ENCODE data around the gene FFAR4. TPM values are rescaled to one million over a fixed set of nuclear protein-coding genes. Genes with fewer than 3 reads are reported as not detected.
A peak's percentile ranks its signal among the peaks of the same experiment; 100 is the strongest.

Gene FFAR4
- total RNA-seq, 1 experiment from 2014 or later, result not detected

DNA sequence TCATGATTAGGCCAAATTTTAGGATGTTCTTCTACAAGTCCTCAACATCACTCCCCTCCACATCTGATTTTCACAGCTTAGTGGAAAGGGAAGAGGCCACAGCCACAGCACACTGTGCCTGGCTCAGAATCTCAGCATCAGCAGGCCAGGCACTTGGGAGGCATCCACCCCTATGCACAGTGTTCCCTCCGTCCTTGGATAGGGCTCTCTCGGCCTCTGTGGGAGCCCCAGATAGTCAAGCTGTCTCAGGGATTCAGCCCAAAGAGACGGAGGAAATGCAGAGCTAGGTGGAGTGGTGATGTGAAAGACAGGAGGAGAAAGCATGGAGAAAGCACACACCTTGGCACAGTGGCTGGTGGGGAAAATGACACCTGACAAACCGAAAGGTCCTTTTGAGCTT, 33.3 kb downstream of the FFAR4 start:
- Mint-ChIP-seq H3K4me1 (ENCODE audit: insufficient read depth, unreplicated experiment) (peaks cover 5% of the 10 kb centered on the region), H3K27me3 (ENCODE audit: insufficient read depth, unreplicated experiment) (peaks cover 15% of the 10 kb centered on the region), H3K9me3 (ENCODE audit: unreplicated experiment) (no peaks in the 10 kb centered on the region), H3K36me3 (ENCODE audit: insufficient read depth, unreplicated experiment) (no peaks in the 10 kb centered on the region), H3K4me3 (ENCODE audit: unreplicated experiment) (no peak overlapping the region), H3K27ac (ENCODE audit: low read depth, unreplicated experiment) (no peak overlapping the region)
- ChIA-PET POLR2A (no interaction called here), CTCF (interaction anchor here (0.6 to 2.2 kb wide), 3 partner anchors 22 to 764 kb away, joined by 3 to 5 read pairs (median 3); no protein-coding TSS in a partner anchor)
- DNase-seq (ENCODE audit: unreplicated experiment), result no peak
- TF ChIP-seq, protein P1, sequence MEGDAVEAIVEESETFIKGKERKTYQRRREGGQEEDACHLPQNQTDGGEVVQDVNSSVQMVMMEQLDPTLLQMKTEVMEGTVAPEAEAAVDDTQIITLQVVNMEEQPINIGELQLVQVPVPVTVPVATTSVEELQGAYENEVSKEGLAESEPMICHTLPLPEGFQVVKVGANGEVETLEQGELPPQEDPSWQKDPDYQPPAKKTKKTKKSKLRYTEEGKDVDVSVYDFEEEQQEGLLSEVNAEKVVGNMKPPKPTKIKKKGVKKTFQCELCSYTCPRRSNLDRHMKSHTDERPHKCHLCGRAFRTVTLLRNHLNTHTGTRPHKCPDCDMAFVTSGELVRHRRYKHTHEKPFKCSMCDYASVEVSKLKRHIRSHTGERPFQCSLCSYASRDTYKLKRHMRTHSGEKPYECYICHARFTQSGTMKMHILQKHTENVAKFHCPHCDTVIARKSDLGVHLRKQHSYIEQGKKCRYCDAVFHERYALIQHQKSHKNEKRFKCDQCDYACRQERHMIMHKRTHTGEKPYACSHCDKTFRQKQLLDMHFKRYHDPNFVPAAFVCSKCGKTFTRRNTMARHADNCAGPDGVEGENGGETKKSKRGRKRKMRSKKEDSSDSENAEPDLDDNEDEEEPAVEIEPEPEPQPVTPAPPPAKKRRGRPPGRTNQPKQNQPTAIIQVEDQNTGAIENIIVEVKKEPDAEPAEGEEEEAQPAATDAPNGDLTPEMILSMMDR (IDR thresholded peaks at IDR 0.05; ENCODE audit: unreplicated experiment), result no peak
- BruUV-seq (replicated peaks), result no TSS peak
- intact Hi-C loops (cut with micrococcal nuclease), result no loop called here

DNA sequence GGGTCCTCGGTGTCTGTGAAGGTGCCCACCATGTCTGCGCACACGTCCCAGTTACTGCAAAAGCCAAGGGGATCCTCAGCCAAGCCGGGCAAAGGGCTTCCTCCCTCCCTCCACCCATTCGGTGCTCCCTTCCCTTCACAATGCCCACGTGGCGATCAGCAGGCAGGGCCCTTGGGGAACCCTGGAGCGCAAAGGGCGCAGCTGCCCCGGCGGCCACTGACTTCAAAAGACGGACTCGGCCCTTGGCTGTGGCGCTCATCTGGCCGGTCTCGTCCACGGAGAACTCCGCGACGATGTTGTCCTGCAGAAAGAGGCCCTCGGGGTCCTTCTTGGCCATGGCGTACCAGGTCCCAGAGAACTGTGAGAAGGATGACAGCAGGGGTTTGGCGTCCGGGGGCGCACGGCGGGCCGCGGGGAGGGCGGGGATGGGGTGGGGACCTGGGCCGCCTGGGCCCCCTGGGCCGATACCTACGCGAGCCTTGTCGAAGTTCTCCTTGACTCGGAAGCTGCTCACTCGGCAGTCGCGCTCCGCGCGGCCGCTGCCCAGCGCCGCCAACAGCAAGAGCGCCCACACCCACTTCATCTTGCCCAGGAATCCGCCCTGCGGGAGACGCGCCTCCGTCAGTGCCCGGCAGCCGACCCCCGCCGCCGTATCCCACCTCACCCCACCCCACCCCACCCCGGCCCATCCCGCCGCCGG, 34.1 kb downstream of the FFAR4 start:
- no peak overlapping the region for H3K4me3 Mint-ChIP-seq (ENCODE audit: unreplicated experiment)
- TF ChIP-seq, protein P1 (IDR thresholded peaks at IDR 0.05; ENCODE audit: unreplicated experiment), result no peak
- peaks cover 5% of the 10 kb centered on the region for H3K4me1 Mint-ChIP-seq (ENCODE audit: insufficient read depth, unreplicated experiment)
- DNase-seq (ENCODE audit: unreplicated experiment), result no peak
- CTCF ChIA-PET, result interaction anchor here (0.6 to 2.2 kb wide), 2 partner anchors 46 to 763 kb away, joined by 3 to 5 read pairs; no protein-coding TSS in a partner anchor
- H3K36me3 Mint-ChIP-seq (ENCODE audit: insufficient read depth, unreplicated experiment), result no peaks in the 10 kb centered on the region
- POLR2A ChIA-PET, result no interaction called here
- peaks cover 15% of the 10 kb centered on the region for H3K27me3 Mint-ChIP-seq (ENCODE audit: insufficient read depth, unreplicated experiment)
- intact Hi-C loops (cut with micrococcal nuclease), result no loop called here
- BruUV-seq (replicated peaks), result no TSS peak
- H3K9me3 Mint-ChIP-seq (ENCODE audit: unreplicated experiment), result no peaks in the 10 kb centered on the region
- H3K27ac Mint-ChIP-seq (ENCODE audit: low read depth, unreplicated experiment), result no peak overlapping the region

DNA sequence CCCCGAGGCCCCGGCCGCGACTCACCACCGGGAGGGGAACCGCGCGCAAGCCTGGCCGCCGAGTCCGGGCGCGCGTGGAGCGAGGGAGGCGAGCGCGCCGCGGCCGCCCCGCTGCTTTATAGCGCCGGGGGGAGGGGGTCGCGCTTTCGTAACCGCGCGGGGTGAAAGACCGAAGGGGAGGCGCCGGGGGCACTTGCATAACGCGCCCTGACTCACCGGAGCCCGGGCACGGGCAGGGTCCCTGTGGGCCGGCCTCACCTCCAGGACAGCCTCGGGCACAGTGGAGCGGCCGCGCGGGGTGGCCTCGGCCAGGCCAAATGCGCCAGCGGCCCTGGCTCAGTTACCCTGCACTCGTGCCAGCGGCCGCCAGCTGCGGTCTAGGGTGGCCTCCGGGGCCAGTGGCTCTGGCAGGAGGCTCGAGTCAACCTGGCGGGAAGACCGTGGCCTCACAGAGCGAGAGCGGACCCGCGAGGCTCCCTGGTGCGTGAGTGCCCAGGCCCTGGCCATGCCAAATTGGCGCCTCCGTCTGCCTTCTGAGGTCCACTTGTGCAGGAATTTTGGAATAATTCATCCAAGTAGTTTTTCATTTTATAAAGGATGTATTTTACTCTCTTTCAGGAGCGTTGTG, 34.8 kb downstream of the FFAR4 start, which contains the start of gene RBP4:
Gene RBP4 (minus strand): TSS at position 90 of the 628 bp plus-strand sequence. CDS start 207 bp downstream, outside the sequence.
- peak; percentile 27 for DNase-seq (ENCODE audit: unreplicated experiment)
- H3K9me3 Mint-ChIP-seq (ENCODE audit: unreplicated experiment), result no peaks in the 10 kb centered on the region
- CTCF ChIA-PET, result no interaction called here
- TF ChIP-seq, protein P1 (IDR thresholded peaks at IDR 0.05; ENCODE audit: unreplicated experiment), result no peak
- intact Hi-C loops (cut with micrococcal nuclease), result no loop called here
- H3K27me3 Mint-ChIP-seq (ENCODE audit: insufficient read depth, unreplicated experiment), result peaks cover 15% of the 10 kb centered on the region
- no peaks in the 10 kb centered on the region for H3K36me3 Mint-ChIP-seq (ENCODE audit: insufficient read depth, unreplicated experiment)
- H3K4me3 Mint-ChIP-seq (ENCODE audit: unreplicated experiment), result no peak within 1 kb of the TSS
- POLR2A ChIA-PET, result no interaction called here
- BruUV-seq (replicated peaks), result no TSS peak
- peaks cover 5% of the 10 kb centered on the region for H3K4me1 Mint-ChIP-seq (ENCODE audit: insufficient read depth, unreplicated experiment)
- no peak within 1 kb of the TSS for H3K27ac Mint-ChIP-seq (ENCODE audit: low read depth, unreplicated experiment)

DNA sequence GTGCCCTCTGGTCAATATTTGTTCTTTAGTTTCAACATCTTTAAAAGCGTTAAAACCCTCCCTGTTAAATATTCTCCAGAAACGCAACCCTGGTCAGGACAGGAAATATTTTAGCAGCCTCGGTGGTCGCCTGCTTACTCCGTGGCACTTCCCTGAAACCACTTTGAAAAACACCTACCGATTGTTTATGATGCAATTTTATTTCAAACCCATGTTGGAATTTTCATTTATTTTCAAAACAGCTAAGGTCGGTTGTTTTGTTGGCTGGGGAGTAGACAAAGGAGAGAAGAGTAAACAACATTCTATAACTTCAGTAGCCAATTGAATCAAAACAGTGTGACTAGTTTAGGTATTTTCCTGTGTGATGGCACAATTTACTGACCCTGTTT, 35.3 kb downstream of the FFAR4 start:
- no peak overlapping the region for H3K27ac Mint-ChIP-seq (ENCODE audit: low read depth, unreplicated experiment)
- intact Hi-C loops (cut with micrococcal nuclease), result no loop called here
- no peaks in the 10 kb centered on the region for H3K36me3 Mint-ChIP-seq (ENCODE audit: insufficient read depth, unreplicated experiment)
- peaks cover 5% of the 10 kb centered on the region for H3K4me1 Mint-ChIP-seq (ENCODE audit: insufficient read depth, unreplicated experiment)
- no peaks in the 10 kb centered on the region for H3K9me3 Mint-ChIP-seq (ENCODE audit: unreplicated experiment)
- ChIA-PET CTCF (no interaction called here), POLR2A (no interaction called here)
- H3K4me3 Mint-ChIP-seq (ENCODE audit: unreplicated experiment), result no peak overlapping the region
- no TSS peak for BruUV-seq (replicated peaks)
- TF ChIP-seq, protein P1 (IDR thresholded peaks at IDR 0.05; ENCODE audit: unreplicated experiment), result no peak
- H3K27me3 Mint-ChIP-seq (ENCODE audit: insufficient read depth, unreplicated experiment), result peaks cover 15% of the 10 kb centered on the region
- no peak for DNase-seq (ENCODE audit: unreplicated experiment)

All from MCF 10A (cell line).